GM18907 (cell line): ENCODE data around the gene CEP295NL.
"Not testable (repeated sequence)": the region's sequence is repeated elsewhere in the genome, so short reads cannot be mapped to it uniquely, and the experiment has no call there.

Experiments used
- ATAC-seq: cut with Tn5 transposase; IDR thresholded peaks from one replicate; pipeline ENCODE4 v1.9.1; 2021; ENCODE audit warnings: mild to moderate bottlenecking, moderate library complexity; ENCODE audit not compliant: unreplicated experiment

CEP295NL gene

GRCh38 chr17:78903101-78903779 lies at the start of gene CEP295NL:
Gene CEP295NL, minus strand, starts transcription at chr17:78903201. Its CDS starts 1,373 bp downstream, at chr17:78901828.
- no peak for ATAC-seq

GRCh38 chr17:78952706-78953105 lies 49.7 kb upstream of the CEP295NL start:
- ATAC-seq = no peak

GRCh38 chr17:78951967-78952551 lies 49.1 kb upstream of the CEP295NL start:
- no peak for ATAC-seq

GRCh38 chr17:78950870-78951269 lies 47.9 kb upstream of the CEP295NL start:
- ATAC-seq = no peak

GRCh38 chr17:78947235-78948149 lies 44.5 kb upstream of the CEP295NL start:
- ATAC-seq = no peak

- ATAC-seq = no peak
These were observed 43.6 kb upstream of the CEP295NL start for GRCh38 chr17:78946631-78947030.

GRCh38 chr17:78946131-78946530 lies 43.1 kb upstream of the CEP295NL start:
- ATAC-seq = no peak

- not testable (repeated sequence) for ATAC-seq
These were observed 42.5 kb upstream of the CEP295NL start for GRCh38 chr17:78945455-78945854.

GRCh38 chr17:78944956-78945355 lies 42.0 kb upstream of the CEP295NL start:
- no peak for ATAC-seq

GRCh38 chr17:78944026-78944425 lies 41.0 kb upstream of the CEP295NL start:
- no peak for ATAC-seq

GRCh38 chr17:78940708-78941107 lies 37.7 kb upstream of the CEP295NL start:
- ATAC-seq = no peak

GRCh38 chr17:78940258-78940657 lies 37.3 kb upstream of the CEP295NL start:
- no peak for ATAC-seq

- ATAC-seq = no peak
These were observed 36.6 kb upstream of the CEP295NL start for GRCh38 chr17:78939615-78940014.

GRCh38 chr17:78937561-78937960 lies 34.6 kb upstream of the CEP295NL start:
- no peak for ATAC-seq

- no peak for ATAC-seq
These were observed 32.7 kb upstream of the CEP295NL start for GRCh38 chr17:78935419-78936323.

GRCh38 chr17:78934681-78935418 lies 31.8 kb upstream of the CEP295NL start:
- ATAC-seq = no peak

- ATAC-seq = no peak
These were observed 31.1 kb upstream of the CEP295NL start for GRCh38 chr17:78933959-78934568.

GRCh38 chr17:78933025-78933958 lies 30.3 kb upstream of the CEP295NL start:
- no peak for ATAC-seq
